SU-DHL-6 (cell line): Measurements from ENCODE around the gene MFN2.

Experiments used
- EZH2phosphoT487 ChIP-seq: fragments of 200-600 bp; sonication (generic), shearing (Covaris generic); conservative IDR thresholded peaks from 2 replicates; pipeline ENCODE4 v1.6.1; 2018; ENCODE audit warnings: mild to moderate bottlenecking, antibody characterized with exemption, low read length, moderate library complexity, mixed read lengths
- TF ChIP-seq, protein P1 (sequence below): fragments of 200-600 bp; sonication (generic); IDR thresholded peaks from one replicate; pipeline ENCODE4 v1.5.1; 2017; ENCODE audit warnings: antibody characterized with exemption, mild to moderate bottlenecking, low read length, moderate library complexity; ENCODE audit not compliant: insufficient read depth, poor library complexity, severe bottlenecking

DNA sequence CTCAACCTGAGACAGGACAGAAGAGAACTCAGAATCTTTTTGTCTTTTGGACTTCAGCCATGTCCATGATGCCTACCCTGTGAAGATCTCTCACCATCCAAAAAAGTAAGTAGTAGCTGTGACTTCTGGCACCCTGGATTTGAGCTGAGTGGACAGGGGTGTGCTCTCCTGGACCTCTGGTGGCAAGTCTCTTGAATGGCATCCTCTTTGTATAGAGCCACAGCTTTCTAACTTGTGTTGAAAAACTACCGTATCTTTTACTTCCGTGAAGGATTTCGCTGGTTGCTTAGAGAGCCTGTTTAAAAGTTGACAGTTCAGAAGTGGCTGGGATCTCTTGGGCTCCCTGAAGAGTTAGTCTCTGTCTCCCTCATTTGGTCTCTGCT lies 1.8 kb downstream of the MFN2 start:
- TF ChIP-seq, protein P1, sequence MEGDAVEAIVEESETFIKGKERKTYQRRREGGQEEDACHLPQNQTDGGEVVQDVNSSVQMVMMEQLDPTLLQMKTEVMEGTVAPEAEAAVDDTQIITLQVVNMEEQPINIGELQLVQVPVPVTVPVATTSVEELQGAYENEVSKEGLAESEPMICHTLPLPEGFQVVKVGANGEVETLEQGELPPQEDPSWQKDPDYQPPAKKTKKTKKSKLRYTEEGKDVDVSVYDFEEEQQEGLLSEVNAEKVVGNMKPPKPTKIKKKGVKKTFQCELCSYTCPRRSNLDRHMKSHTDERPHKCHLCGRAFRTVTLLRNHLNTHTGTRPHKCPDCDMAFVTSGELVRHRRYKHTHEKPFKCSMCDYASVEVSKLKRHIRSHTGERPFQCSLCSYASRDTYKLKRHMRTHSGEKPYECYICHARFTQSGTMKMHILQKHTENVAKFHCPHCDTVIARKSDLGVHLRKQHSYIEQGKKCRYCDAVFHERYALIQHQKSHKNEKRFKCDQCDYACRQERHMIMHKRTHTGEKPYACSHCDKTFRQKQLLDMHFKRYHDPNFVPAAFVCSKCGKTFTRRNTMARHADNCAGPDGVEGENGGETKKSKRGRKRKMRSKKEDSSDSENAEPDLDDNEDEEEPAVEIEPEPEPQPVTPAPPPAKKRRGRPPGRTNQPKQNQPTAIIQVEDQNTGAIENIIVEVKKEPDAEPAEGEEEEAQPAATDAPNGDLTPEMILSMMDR, result peak; percentile 20
- TF ChIP-seq EZH2phosphoT487, result no peak
